NB4 (cell line): ENCODE data around the gene METTL25.

Experiments
- POLR2A ChIP-seq: IDR thresholded peaks from 2 replicates; pipeline ENCODE4 v1.6.1; 2011; ENCODE audit warnings: mild to moderate bottlenecking; ENCODE audit not compliant: insufficient read length; ENCODE audit errors: extremely low read depth
- TF ChIP-seq, protein P1 (sequence below): IDR thresholded peaks from one replicate; pipeline ENCODE4 v1.5.1; 2012; ENCODE audit warnings: low read depth, low read length

DNA sequence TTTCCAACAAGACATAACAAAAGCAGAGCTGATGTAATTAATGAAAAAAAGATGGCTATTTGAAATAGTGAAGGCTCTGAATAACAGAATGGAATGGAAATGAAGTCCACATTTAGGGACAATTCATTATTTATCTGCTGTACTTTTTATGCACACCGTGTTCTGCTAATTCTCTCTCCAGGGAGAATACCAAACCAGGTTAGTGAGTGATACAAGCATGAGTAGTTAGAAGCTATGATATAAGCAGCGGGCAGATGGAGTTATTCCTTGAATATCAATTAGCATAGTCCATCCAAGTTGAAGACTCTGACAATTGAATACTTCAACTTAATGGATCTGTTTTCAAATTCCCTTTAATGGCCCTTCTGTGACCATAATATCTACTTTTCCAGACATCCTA is 166.3 kb downstream of the METTL25 start:
- TF ChIP-seq, protein P1, sequence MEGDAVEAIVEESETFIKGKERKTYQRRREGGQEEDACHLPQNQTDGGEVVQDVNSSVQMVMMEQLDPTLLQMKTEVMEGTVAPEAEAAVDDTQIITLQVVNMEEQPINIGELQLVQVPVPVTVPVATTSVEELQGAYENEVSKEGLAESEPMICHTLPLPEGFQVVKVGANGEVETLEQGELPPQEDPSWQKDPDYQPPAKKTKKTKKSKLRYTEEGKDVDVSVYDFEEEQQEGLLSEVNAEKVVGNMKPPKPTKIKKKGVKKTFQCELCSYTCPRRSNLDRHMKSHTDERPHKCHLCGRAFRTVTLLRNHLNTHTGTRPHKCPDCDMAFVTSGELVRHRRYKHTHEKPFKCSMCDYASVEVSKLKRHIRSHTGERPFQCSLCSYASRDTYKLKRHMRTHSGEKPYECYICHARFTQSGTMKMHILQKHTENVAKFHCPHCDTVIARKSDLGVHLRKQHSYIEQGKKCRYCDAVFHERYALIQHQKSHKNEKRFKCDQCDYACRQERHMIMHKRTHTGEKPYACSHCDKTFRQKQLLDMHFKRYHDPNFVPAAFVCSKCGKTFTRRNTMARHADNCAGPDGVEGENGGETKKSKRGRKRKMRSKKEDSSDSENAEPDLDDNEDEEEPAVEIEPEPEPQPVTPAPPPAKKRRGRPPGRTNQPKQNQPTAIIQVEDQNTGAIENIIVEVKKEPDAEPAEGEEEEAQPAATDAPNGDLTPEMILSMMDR = no peak
- TF ChIP-seq POLR2A = no peak
